A673 (cell line): ENCODE results near the gene PIM2. TPM values are rescaled to one million over a fixed set of nuclear protein-coding genes. Genes with fewer than 3 reads are reported as not detected.

Experiments
- BruUV-seq: library from RNA; stranded (reverse); fragments of 400-500 nt; replicated peaks from 2 replicates; lab custom pipeline; 2021; lab: Mats Ljungman, UMichigan
- CTCF ChIA-PET: fragments of 300-600 bp; sonication (Branson Sonifier 250); formaldehyde crosslinking; loops from one replicate; lab custom pipeline; 2022; ENCODE audit warnings: antibody characterized with exemption; lab: Charles Lee
- POLR2A ChIA-PET: fragments of 300-600 bp; sonication (Branson Sonifier 250); formaldehyde crosslinking; loops from one replicate; lab custom pipeline; 2022; ENCODE audit warnings: antibody characterized with exemption; ENCODE audit not compliant: low non-redundant PET; lab: Charles Lee
- DNase-seq: peaks from one replicate; pipeline ENCODE4 v3.0.0-alpha.2; 2015; ENCODE audit warnings: low spot score
- H3K27ac ChIP-seq: fragments of 200-600 bp; sonication (generic); 2 replicates; pipeline ENCODE4 v1.5.1; 2016; ENCODE audit warnings: mixed run types, low read depth, mild to moderate bottlenecking, mixed read lengths, antibody characterized with exemption, low read length; ENCODE audit not compliant: poor library complexity, severe bottlenecking
- H3K27me3 ChIP-seq: fragments of 200-600 bp; sonication (generic); replicated peaks from 2 replicates; pipeline ENCODE4 v1.6.1; 2017; ENCODE audit warnings: mixed run types, low read depth, mild to moderate bottlenecking, mixed read lengths, antibody characterized with exemption, low read length; ENCODE audit not compliant: insufficient read depth, poor library complexity
- H3K36me3 ChIP-seq: fragments of 200-600 bp; sonication (generic); 2 replicates; pipeline ENCODE4 v1.6.1; 2016; ENCODE audit warnings: mixed run types, mild to moderate bottlenecking, mixed read lengths, antibody characterized with exemption, low read length; ENCODE audit not compliant: insufficient read depth, poor library complexity, severe bottlenecking
- H3K4me1 ChIP-seq: fragments of 200-600 bp; sonication (generic); 2 replicates; pipeline ENCODE4 v1.6.1; 2017; ENCODE audit warnings: mixed run types, mild to moderate bottlenecking, mixed read lengths, antibody characterized with exemption, low read length; ENCODE audit not compliant: insufficient read depth, poor library complexity, severe bottlenecking
- H3K4me3 ChIP-seq: fragments of 200-600 bp; sonication (generic); 2 replicates; pipeline ENCODE4 v1.5.1; 2016; ENCODE audit warnings: low read depth, mixed run types, mild to moderate bottlenecking, mixed read lengths, low read length; ENCODE audit not compliant: poor library complexity, severe bottlenecking
- H3K9me3 ChIP-seq: fragments of 200-600 bp; sonication (generic); 2 replicates; pipeline ENCODE4 v1.6.1; 2016; ENCODE audit warnings: mixed run types, low read depth, mild to moderate bottlenecking, mixed read lengths, antibody characterized with exemption, low read length; ENCODE audit not compliant: poor library complexity, severe bottlenecking
- CTCF ChIP-seq: fragments of 300-800, 200-600 bp; sonication (generic); conservative IDR thresholded peaks from 2 replicates; pipeline ENCODE4 v1.5.1; 2017; ENCODE audit warnings: low read depth, mild to moderate bottlenecking, antibody characterized with exemption, low read length, moderate library complexity, mixed read lengths
- EZH2 ChIP-seq: fragments of 200-600 bp; sonication (generic); IDR thresholded peaks from 2 replicates; pipeline ENCODE4 v1.6.1; 2017; ENCODE audit warnings: borderline replicate concordance, low read depth, mild to moderate bottlenecking, mixed read lengths, antibody characterized with exemption, low read length; ENCODE audit not compliant: poor library complexity, severe bottlenecking
- intact Hi-C: fragments of 100-400 bp; cut with micrococcal nuclease; formaldehyde crosslinking; loops from one replicate; pipeline ENCODE4 v1.10.0; 2022; ENCODE audit not compliant: unreplicated experiment
- total RNA-seq: library from RNA; stranded (reverse); gene quantifications from 2 replicates; pipeline ENCODE4 v1.2.3, GENCODE V29; 2021

Gene PIM2
- total RNA-seq, 1 experiment from 2014 or later, result 19.9 TPM

- Histone ChIP-seq H3K36me3 (peaks cover 5% of the 10 kb centered on the region), H3K27me3 (no peaks in the 10 kb centered on the region), H3K4me3 (no peak overlapping the region), H3K9me3 (no peaks in the 10 kb centered on the region), H3K27ac (no peak overlapping the region), H3K4me1 (no peaks in the 10 kb centered on the region)
- CTCF ChIA-PET, result no interaction called here
- no peak for TF ChIP-seq EZH2
- no peak for TF ChIP-seq CTCF
- no TSS peak for BruUV-seq
- intact Hi-C loops, result no loop called here
- POLR2A ChIA-PET, result no interaction called here
- DNase-seq, result no peak
These were observed 9.0 kb upstream of the PIM2 start for GRCh38 chrX:48927736-48928382.

- H3K36me3 ChIP-seq, result peaks cover 5% of the 10 kb centered on the region
These were observed 8.3 kb upstream of the PIM2 start for GRCh38 chrX:48927123-48927522.

GRCh38 chrX:48924270-48924669 lies 5.4 kb upstream of the PIM2 start:
- H3K4me3 ChIP-seq, result no peak overlapping the region
- BruUV-seq, result no TSS peak
- no peak overlapping the region for H3K27ac ChIP-seq
- intact Hi-C loops, result no loop called here
- H3K27me3 ChIP-seq, result no peaks in the 10 kb centered on the region
- no peak for TF ChIP-seq CTCF
- no peak for TF ChIP-seq EZH2
- no peak for DNase-seq
- H3K4me1 ChIP-seq, result no peaks in the 10 kb centered on the region
- ChIA-PET CTCF (no interaction called here), POLR2A (no interaction called here)
- peaks cover 5% of the 10 kb centered on the region for H3K36me3 ChIP-seq
- no peaks in the 10 kb centered on the region for H3K9me3 ChIP-seq

More at GRCh38 chrX:48927123-48927522, 8.3 kb upstream of the PIM2 start:
- Histone ChIP-seq H3K27ac (no peak overlapping the region), H3K9me3 (no peaks in the 10 kb centered on the region), H3K27me3 (no peaks in the 10 kb centered on the region), H3K4me1 (no peaks in the 10 kb centered on the region), H3K4me3 (no peak overlapping the region)
- ChIA-PET POLR2A (no interaction called here), CTCF (no interaction called here)
- no TSS peak for BruUV-seq
- no peak for DNase-seq
- TF ChIP-seq CTCF, result no peak
- TF ChIP-seq EZH2, result no peak
- intact Hi-C loops, result no loop called here
